Skeletal muscle satellite cell (primary cell): Measurements from ENCODE around the gene PEX14.
"Not testable (repeated sequence)": the region's sequence is repeated elsewhere in the genome, so short reads cannot be mapped to it uniquely, and the experiment has no call there.

Source experiments
- H3K27me3 ChIP-seq: 2 replicates; pipeline ENCODE4 v1.7.0; 2013; ENCODE audit warnings: low read length; ENCODE audit not compliant: control insufficient read depth, insufficient read depth
- H3K36me3 ChIP-seq: 2 replicates; pipeline ENCODE4 v1.7.0; 2013; ENCODE audit warnings: mild to moderate bottlenecking, control low read depth, low read length; ENCODE audit not compliant: insufficient read depth
- H3K4me1 ChIP-seq: 2 replicates; pipeline ENCODE4 v1.7.0; 2013; ENCODE audit warnings: low read length; ENCODE audit not compliant: control insufficient read depth, insufficient read depth
- H3K4me2 ChIP-seq: 2 replicates; pipeline ENCODE4 v1.7.0; 2013; ENCODE audit warnings: mild to moderate bottlenecking, low read length
- H3K4me3 ChIP-seq: 2 replicates; pipeline ENCODE4 v1.7.0; 2013; ENCODE audit warnings: low read length
- H3K9ac ChIP-seq: 2 replicates; pipeline ENCODE4 v1.7.0; 2013; ENCODE audit warnings: mild to moderate bottlenecking, low read depth, low read length, moderate library complexity
- H3K9me3 ChIP-seq: replicated peaks from 2 replicates; pipeline ENCODE4 v1.7.0; 2013; ENCODE audit warnings: mild to moderate bottlenecking, control low read depth, low read length

PEX14 gene

GRCh38 chr1:10498231-10498630 is 23.5 kb downstream of the PEX14 start:
- no peak overlapping the region for H3K4me2 ChIP-seq
- H3K9ac ChIP-seq = no peak overlapping the region
- H3K9me3 ChIP-seq = no peaks in the 10 kb centered on the region
- no peaks in the 10 kb centered on the region for H3K27me3 ChIP-seq
- peaks cover 9% of the 10 kb centered on the region for H3K4me1 ChIP-seq
- no peak overlapping the region for H3K4me3 ChIP-seq
- H3K36me3 ChIP-seq = no peaks in the 10 kb centered on the region

GRCh38 chr1:10502206-10502605 is 27.5 kb downstream of the PEX14 start:
- Histone ChIP-seq H3K4me3 (no peak overlapping the region), H3K36me3 (no peaks in the 10 kb centered on the region), H3K9ac (no peak overlapping the region), H3K4me2 (no peak overlapping the region), H3K4me1 (no peaks in the 10 kb centered on the region), H3K27me3 (no peaks in the 10 kb centered on the region), H3K9me3 (no peaks in the 10 kb centered on the region)

- H3K27me3 ChIP-seq = no peaks in the 10 kb centered on the region
- no peaks in the 10 kb centered on the region for H3K9me3 ChIP-seq
- no peak overlapping the region for H3K9ac ChIP-seq
Observed at GRCh38 chr1:10504249-10504648, 29.5 kb downstream of the PEX14 start.

GRCh38 chr1:10506046-10506676 is 31.4 kb downstream of the PEX14 start:
- not testable (repeated sequence) for H3K27me3 ChIP-seq, H3K9me3 ChIP-seq, H3K4me3 ChIP-seq, H3K9ac ChIP-seq, H3K4me2 ChIP-seq, H3K36me3 ChIP-seq
- H3K4me1 ChIP-seq = peaks cover 31% of the 10 kb centered on the region

More at GRCh38 chr1:10504249-10504648, 29.5 kb downstream of the PEX14 start:
- Histone ChIP-seq H3K4me1 (peaks cover 12% of the 10 kb centered on the region), H3K36me3 (no peaks in the 10 kb centered on the region), H3K4me2 (no peak overlapping the region), H3K4me3 (no peak overlapping the region)

- no peak overlapping the region for H3K9ac ChIP-seq
Observed at GRCh38 chr1:10506677-10507047, 31.9 kb downstream of the PEX14 start.

GRCh38 chr1:10507111-10507879 is 32.5 kb downstream of the PEX14 start:
- H3K9ac ChIP-seq = no peak overlapping the region
- H3K27me3 ChIP-seq = no peaks in the 10 kb centered on the region
- H3K9me3 ChIP-seq = no peaks in the 10 kb centered on the region
- no peaks in the 10 kb centered on the region for H3K36me3 ChIP-seq
- no peak overlapping the region for H3K4me3 ChIP-seq
- no peak overlapping the region for H3K4me2 ChIP-seq
- peaks cover 41% of the 10 kb centered on the region for H3K4me1 ChIP-seq

More at GRCh38 chr1:10506677-10507047, 31.9 kb downstream of the PEX14 start:
- H3K4me2 ChIP-seq = no peak overlapping the region
- H3K36me3 ChIP-seq = no peaks in the 10 kb centered on the region
- H3K4me1 ChIP-seq = peaks cover 36% of the 10 kb centered on the region
- H3K4me3 ChIP-seq = no peak overlapping the region
- H3K27me3 ChIP-seq = no peaks in the 10 kb centered on the region
- no peaks in the 10 kb centered on the region for H3K9me3 ChIP-seq

GRCh38 chr1:10508511-10508951 is 33.8 kb downstream of the PEX14 start:
- Histone ChIP-seq H3K9ac (no peak overlapping the region), H3K4me2 (no peak overlapping the region), H3K4me3 (no peak overlapping the region), H3K36me3 (no peaks in the 10 kb centered on the region), H3K4me1 (peaks cover 41% of the 10 kb centered on the region), H3K9me3 (no peaks in the 10 kb centered on the region), H3K27me3 (no peaks in the 10 kb centered on the region)

GRCh38 chr1:10509809-10510509 is 35.2 kb downstream of the PEX14 start:
- H3K27me3 ChIP-seq = no peaks in the 10 kb centered on the region
- peak overlapping the region; percentile 56 for H3K4me3 ChIP-seq
- H3K36me3 ChIP-seq = no peaks in the 10 kb centered on the region
- peak overlapping the region; percentile 54 for H3K9ac ChIP-seq
- H3K4me2 ChIP-seq = peak overlapping the region; percentile 83
- no peaks in the 10 kb centered on the region for H3K9me3 ChIP-seq
- peaks cover 41% of the 10 kb centered on the region for H3K4me1 ChIP-seq

GRCh38 chr1:10510520-10511493 is 36.1 kb downstream of the PEX14 start:
- Histone ChIP-seq H3K9ac (peak overlapping the region; percentile 70), H3K4me3 (peak overlapping the region; percentile 56), H3K4me1 (peaks cover 41% of the 10 kb centered on the region)

GRCh38 chr1:10511494-10511885 is 36.7 kb downstream of the PEX14 start:
- Histone ChIP-seq H3K9me3 (no peaks in the 10 kb centered on the region), H3K27me3 (no peaks in the 10 kb centered on the region), H3K9ac (peak overlapping the region; percentile 70), H3K4me1 (peaks cover 41% of the 10 kb centered on the region), H3K36me3 (no peaks in the 10 kb centered on the region), H3K4me3 (peak overlapping the region; percentile 56), H3K4me2 (peak overlapping the region; percentile 83)

More at GRCh38 chr1:10510520-10511493, 36.1 kb downstream of the PEX14 start:
- Histone ChIP-seq H3K4me2 (peak overlapping the region; percentile 83), H3K36me3 (no peaks in the 10 kb centered on the region), H3K27me3 (no peaks in the 10 kb centered on the region), H3K9me3 (no peaks in the 10 kb centered on the region)

- Histone ChIP-seq H3K9me3 (no peaks in the 10 kb centered on the region), H3K36me3 (no peaks in the 10 kb centered on the region), H3K9ac (no peak overlapping the region), H3K27me3 (no peaks in the 10 kb centered on the region), H3K4me3 (no peak overlapping the region), H3K4me1 (peaks cover 42% of the 10 kb centered on the region), H3K4me2 (no peak overlapping the region)
Observed at GRCh38 chr1:10513199-10513598, 38.4 kb downstream of the PEX14 start.
